Measurements from ENCODE around the gene MYBBP1A. TPM values are rescaled to one million over a fixed set of nuclear protein-coding genes. Genes with fewer than 3 reads are reported as not detected.

MYBBP1A gene
- total and polyA plus RNA-seq, 2 of the 4 experiments (the other 2 are of a cell fraction), result 22.6 to 45.9 TPM

DNA sequence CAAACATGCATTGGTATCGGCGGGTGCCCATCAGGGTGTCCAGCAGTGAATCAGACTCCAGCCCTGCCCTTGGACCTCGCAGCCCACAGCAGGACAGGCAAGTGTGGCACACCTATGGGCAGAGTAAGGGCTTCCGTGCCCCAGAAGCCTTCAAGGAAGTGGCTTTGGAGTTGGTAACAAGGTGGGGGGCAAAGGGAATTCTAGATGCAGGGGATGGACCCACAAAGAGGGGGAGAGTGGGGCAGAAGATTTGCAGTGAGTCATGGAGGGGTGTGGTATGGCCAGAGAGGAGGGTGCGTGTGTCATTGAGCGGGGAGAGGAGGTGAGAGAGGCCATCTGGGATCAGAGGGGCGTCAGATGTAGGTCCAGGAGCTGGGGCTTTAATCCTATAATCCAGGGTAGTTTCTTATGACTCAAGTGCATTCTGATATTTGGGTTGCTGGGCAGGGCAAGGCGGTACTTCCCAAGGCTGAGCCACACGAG is 65.0 kb downstream of the MYBBP1A start:
- no peak overlapping the region for H4K8ac ChIP-seq (ENCODE audit: low read depth in 2 of 2, low read length in 2 of 2)
- H3K23ac ChIP-seq (ENCODE audit: low read depth, low read length), result no peak overlapping the region
- no peak overlapping the region for H3K4ac ChIP-seq (ENCODE audit: low read depth, low read length)
- peaks cover 10% of the 10 kb centered on the region; the same call in 1 of the 2 replicates for H3K27me3 ChIP-seq (ENCODE audit: control insufficient read depth, insufficient read depth, low read length)
- ATAC-seq (ENCODE audit: low read depth), result no peak
- no peak overlapping the region for H2AK5ac ChIP-seq (ENCODE audit: low read depth, low read length)
- H3K56ac ChIP-seq (ENCODE audit: extremely low read depth, insufficient read depth, low read length), result no peak overlapping the region
- no peak overlapping the region for H3K9ac ChIP-seq (ENCODE audit: low read depth, low read length)
- H3K9me3 ChIP-seq (ENCODE audit: control insufficient read depth, insufficient read depth, low read length), result no peaks in the 10 kb centered on the region
- in situ Hi-C loops (cut with MboI; ENCODE audit: low sequenced_read_pairs), result loop anchor here (10.0 kb wide), 1 partner anchor 65 kb away; the partner anchor contains the start of gene MYBBP1A
- H3K18ac ChIP-seq (ENCODE audit: low read depth, low read length), result no peak overlapping the region
- no peak overlapping the region for H2BK5ac ChIP-seq (ENCODE audit: low read depth, low read length, poor library complexity, severe bottlenecking)
- H3K9me1 ChIP-seq (ENCODE audit: insufficient read depth, low read length), result no peaks in the 10 kb centered on the region
- no peak overlapping the region for H2AFZ ChIP-seq (replicated peaks; ENCODE audit: low read length, poor library complexity)
- intact Hi-C loops (cut with micrococcal nuclease), result no loop called here
- CTCF ChIA-PET, result no interaction called here
- no peaks in the 10 kb centered on the region for H3K4me1 ChIP-seq (ENCODE audit: control insufficient read depth, insufficient read depth, low read length)
- no peak overlapping the region for H2BK15ac ChIP-seq (ENCODE audit: low read depth, low read length)
- H2AK9ac ChIP-seq (replicated peaks; ENCODE audit: low read depth, low read length, poor library complexity), result peak overlapping the region; percentile 65
- POLR2A ChIA-PET (ENCODE audit: unreplicated experiment), result no interaction called here
- H4K5ac ChIP-seq (ENCODE audit: low read depth, low read length), result no peak overlapping the region
- no peak overlapping the region for H2BK20ac ChIP-seq (ENCODE audit: low read depth, low read length)
- no peaks in the 10 kb centered on the region for H4K20me1 ChIP-seq (ENCODE audit: insufficient read depth, low read length)
- BruUV-seq (replicated peaks), result no TSS peak
- H3K79me1 ChIP-seq (ENCODE audit: low read depth in 1 of 2, low read length in 2 of 2), result no peaks in the 10 kb centered on the region
- H2BK120ac ChIP-seq (ENCODE audit: low read depth, low read length), result no peak overlapping the region
- WGBS, 2 experiments (ENCODE audit: extremely low coverage in 2 of 2, insufficient read length in 1 of 2), result 75% methylated on average over 3 of the region's 9 CpGs; no CpG with 5 or more reads in 1 of the 2 experiments
- TF ChIP-seq, protein P1, sequence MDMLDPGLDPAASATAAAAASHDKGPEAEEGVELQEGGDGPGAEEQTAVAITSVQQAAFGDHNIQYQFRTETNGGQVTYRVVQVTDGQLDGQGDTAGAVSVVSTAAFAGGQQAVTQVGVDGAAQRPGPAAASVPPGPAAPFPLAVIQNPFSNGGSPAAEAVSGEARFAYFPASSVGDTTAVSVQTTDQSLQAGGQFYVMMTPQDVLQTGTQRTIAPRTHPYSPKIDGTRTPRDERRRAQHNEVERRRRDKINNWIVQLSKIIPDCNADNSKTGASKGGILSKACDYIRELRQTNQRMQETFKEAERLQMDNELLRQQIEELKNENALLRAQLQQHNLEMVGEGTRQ (IDR thresholded peaks at IDR 0.05; ENCODE audit: low read depth, low read length), result no peak
- no peak for TF ChIP-seq RCOR1 (IDR thresholded peaks at IDR 0.05; ENCODE audit: insufficient replicate concordance, low read length)
- no peak for TF ChIP-seq POLR2A (IDR thresholded peaks at IDR 0.05; ENCODE audit: low read depth, low read length)
- no peak for TF ChIP-seq FOS (IDR thresholded peaks at IDR 0.05; ENCODE audit: low read depth, low read length)
- TF ChIP-seq, protein P2, sequence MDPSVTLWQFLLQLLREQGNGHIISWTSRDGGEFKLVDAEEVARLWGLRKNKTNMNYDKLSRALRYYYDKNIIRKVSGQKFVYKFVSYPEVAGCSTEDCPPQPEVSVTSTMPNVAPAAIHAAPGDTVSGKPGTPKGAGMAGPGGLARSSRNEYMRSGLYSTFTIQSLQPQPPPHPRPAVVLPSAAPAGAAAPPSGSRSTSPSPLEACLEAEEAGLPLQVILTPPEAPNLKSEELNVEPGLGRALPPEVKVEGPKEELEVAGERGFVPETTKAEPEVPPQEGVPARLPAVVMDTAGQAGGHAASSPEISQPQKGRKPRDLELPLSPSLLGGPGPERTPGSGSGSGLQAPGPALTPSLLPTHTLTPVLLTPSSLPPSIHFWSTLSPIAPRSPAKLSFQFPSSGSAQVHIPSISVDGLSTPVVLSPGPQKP (IDR thresholded peaks at IDR 0.05; ENCODE audit: borderline replicate concordance, low read depth, low read length), result no peak
- TF ChIP-seq CHD1 (IDR thresholded peaks at IDR 0.05; ENCODE audit: low read depth, low read length), result no peak
- TF ChIP-seq SMC3 (IDR thresholded peaks at IDR 0.05; ENCODE audit: low read depth, low read length), result no peak
- TF ChIP-seq MAFK (IDR thresholded peaks at IDR 0.05; ENCODE audit: low read depth, low read length), result no peak
- TF ChIP-seq, protein P3, sequence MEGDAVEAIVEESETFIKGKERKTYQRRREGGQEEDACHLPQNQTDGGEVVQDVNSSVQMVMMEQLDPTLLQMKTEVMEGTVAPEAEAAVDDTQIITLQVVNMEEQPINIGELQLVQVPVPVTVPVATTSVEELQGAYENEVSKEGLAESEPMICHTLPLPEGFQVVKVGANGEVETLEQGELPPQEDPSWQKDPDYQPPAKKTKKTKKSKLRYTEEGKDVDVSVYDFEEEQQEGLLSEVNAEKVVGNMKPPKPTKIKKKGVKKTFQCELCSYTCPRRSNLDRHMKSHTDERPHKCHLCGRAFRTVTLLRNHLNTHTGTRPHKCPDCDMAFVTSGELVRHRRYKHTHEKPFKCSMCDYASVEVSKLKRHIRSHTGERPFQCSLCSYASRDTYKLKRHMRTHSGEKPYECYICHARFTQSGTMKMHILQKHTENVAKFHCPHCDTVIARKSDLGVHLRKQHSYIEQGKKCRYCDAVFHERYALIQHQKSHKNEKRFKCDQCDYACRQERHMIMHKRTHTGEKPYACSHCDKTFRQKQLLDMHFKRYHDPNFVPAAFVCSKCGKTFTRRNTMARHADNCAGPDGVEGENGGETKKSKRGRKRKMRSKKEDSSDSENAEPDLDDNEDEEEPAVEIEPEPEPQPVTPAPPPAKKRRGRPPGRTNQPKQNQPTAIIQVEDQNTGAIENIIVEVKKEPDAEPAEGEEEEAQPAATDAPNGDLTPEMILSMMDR (conservative IDR thresholded peaks at IDR 0.05; ENCODE audit: low read depth, low read length), result no peak
- TF ChIP-seq MAZ (IDR thresholded peaks at IDR 0.05; ENCODE audit: borderline replicate concordance, low read depth, low read length), result no peak
- TF ChIP-seq MXI1 (IDR thresholded peaks at IDR 0.05; ENCODE audit: borderline replicate concordance, low read depth, low read length), result no peak
- TF ChIP-seq NFE2L2 (IDR thresholded peaks at IDR 0.05; ENCODE audit: low read depth, low read length), result no peak
- TF ChIP-seq BHLHE40 (IDR thresholded peaks at IDR 0.05; ENCODE audit: low read depth, low read length), result no peak
- no peak for TF ChIP-seq RAD21 (IDR thresholded peaks at IDR 0.05; ENCODE audit: low read length)
- TF ChIP-seq RFX5 (IDR thresholded peaks at IDR 0.05; ENCODE audit: low read depth, low read length), result no peak
- TF ChIP-seq CEBPB (IDR thresholded peaks at IDR 0.05; ENCODE audit: low read depth, low read length), result no peak
- H3K27ac ChIP-seq (ENCODE audit: insufficient read depth, low read length), result no peak overlapping the region
- no peak overlapping the region for H4K91ac ChIP-seq (ENCODE audit: insufficient read depth, low read depth, low read length)
- H3K4me2 ChIP-seq (ENCODE audit: low read depth, low read length), result no peak overlapping the region
- H3K14ac ChIP-seq (replicated peaks; ENCODE audit: low read depth, low read length), result no peak overlapping the region
- H3K36me3 ChIP-seq (ENCODE audit: control insufficient read depth, insufficient read depth, low read length), result no peaks in the 10 kb centered on the region
- no peak for DNase-seq
- dilution Hi-C loops (cut with HindIII; ENCODE audit: low sequenced_read_pairs, unreplicated experiment), result no loop called here
- H3K4me3 ChIP-seq (ENCODE audit: insufficient read depth, low read depth, low read length), result no peak overlapping the region
